HAP-1 (cell line): ENCODE data around the gene CACNA1C.
"Not testable (repeated sequence)": the region's sequence is repeated elsewhere in the genome, so short reads cannot be mapped to it uniquely, and the experiment has no call there.

Experiments
- DNase-seq, 2 experiments: peaks; one replicate each; pipeline ENCODE4 v3.0.0-alpha.2; 2016 to 2020; ENCODE audit warnings: low spot score in 2 of 2
- H3K27me3 ChIP-seq: fragments of 250-450 bp; sonication (Bioruptor Pico); 2 replicates; pipeline ENCODE4 v1.5.1; 2020; ENCODE audit warnings: low read depth, mild to moderate bottlenecking, moderate library complexity
- H3K36me3 ChIP-seq: fragments of 250-450 bp; sonication (Bioruptor Pico); replicated peaks from 2 replicates; pipeline ENCODE4 v1.5.1; 2020; ENCODE audit warnings: mild to moderate bottlenecking
- H3K4me1 ChIP-seq: fragments of 250-450 bp; sonication (Bioruptor Pico); 2 replicates; pipeline ENCODE4 v1.5.1; 2020; ENCODE audit warnings: mild to moderate bottlenecking
- H3K4me3 ChIP-seq: fragments of 250-450 bp; sonication (Bioruptor Pico); 2 replicates; pipeline ENCODE4 v1.5.1; 2020; ENCODE audit warnings: mild to moderate bottlenecking, moderate library complexity
- H3K9me3 ChIP-seq: fragments of 250-450 bp; sonication (Bioruptor Pico); 2 replicates; pipeline ENCODE4 v1.5.1; 2020; ENCODE audit warnings: mild to moderate bottlenecking, moderate library complexity
- in situ Hi-C: fragments of 300-500 bp; cut with MboI; formaldehyde crosslinking; loops from 3 replicates; pipeline ENCODE4 v1.14.3; 2020; ENCODE audit warnings: low sequenced_read_pairs, inconsistent platforms, mixed read lengths

The CACNA1C gene

DNA sequence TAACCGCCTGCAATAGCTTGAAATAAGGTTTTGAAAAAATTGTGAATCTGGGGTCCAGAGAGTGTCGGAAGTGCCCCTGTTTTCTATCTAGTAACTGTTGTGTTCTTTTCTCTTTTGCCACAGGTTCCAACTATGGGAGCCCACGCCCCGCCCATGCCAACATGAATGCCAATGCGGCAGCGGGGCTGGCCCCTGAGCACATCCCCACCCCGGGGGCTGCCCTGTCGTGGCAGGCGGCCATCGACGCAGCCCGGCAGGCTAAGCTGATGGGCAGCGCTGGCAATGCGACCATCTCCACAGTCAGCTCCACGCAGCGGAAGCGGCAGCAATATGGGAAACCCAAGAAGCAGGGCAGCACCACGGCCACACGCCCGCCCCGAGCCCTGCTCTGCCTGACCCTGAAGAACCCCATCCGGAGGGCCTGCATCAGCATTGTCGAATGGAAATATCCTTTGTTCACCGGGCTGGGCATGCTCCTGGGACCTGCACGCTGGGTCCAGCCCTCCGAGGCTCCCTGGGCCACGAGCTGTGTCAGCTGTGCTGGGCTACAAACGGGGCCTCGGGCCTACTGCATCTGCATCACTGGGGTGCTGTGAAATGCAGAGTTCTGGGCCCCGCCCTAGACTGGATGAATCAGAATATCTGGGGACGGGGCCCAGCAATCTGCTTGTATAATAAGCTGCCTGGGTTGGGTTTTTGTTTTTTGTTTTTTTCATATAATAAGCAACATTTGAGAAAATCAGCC, 62.5 kb downstream of the CACNA1C start:
- in situ Hi-C loops: no loop called here
- H3K27me3 ChIP-seq: no peaks in the 10 kb centered on the region; the same call in 1 of the 2 replicates
- no peak for DNase-seq
- no peaks in the 10 kb centered on the region for H3K36me3 ChIP-seq
- no peak overlapping the region for H3K4me3 ChIP-seq
- no peaks in the 10 kb centered on the region for H3K4me1 ChIP-seq
- no peaks in the 10 kb centered on the region for H3K9me3 ChIP-seq

GRCh38 chr12:2117541-2117940, 64.8 kb downstream of the CACNA1C start:
- no peaks in the 10 kb centered on the region for H3K4me1 ChIP-seq
- in situ Hi-C loops: no loop called here
- H3K27me3 ChIP-seq: peaks cover 4% of the 10 kb centered on the region; the same call in 1 of the 2 replicates
- no peak for DNase-seq
- no peaks in the 10 kb centered on the region for H3K36me3 ChIP-seq
- H3K4me3 ChIP-seq: no peak overlapping the region
- H3K9me3 ChIP-seq: no peaks in the 10 kb centered on the region

DNA sequence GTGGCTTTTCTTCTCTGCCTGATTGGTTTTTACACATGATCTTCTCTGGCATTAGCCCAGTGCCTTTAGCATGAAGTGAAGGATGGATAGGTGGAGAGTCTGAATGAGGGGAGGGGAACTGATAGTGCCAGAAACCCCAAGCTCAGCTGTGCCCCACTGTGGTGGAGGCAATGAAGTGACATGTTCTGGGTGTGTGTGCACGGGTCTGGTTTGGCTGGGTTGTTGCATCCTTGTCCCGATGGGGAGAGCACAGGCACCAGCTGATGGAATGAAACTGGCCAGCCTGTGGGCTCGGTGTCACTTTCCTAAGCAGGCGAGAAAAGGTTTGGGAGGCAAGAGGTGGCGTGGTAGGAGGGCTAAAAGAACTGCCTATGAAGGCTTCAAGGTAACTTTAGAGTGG, 65.3 kb downstream of the CACNA1C start:
- no peak for DNase-seq
- Histone ChIP-seq H3K36me3 (no peaks in the 10 kb centered on the region), H3K9me3 (no peaks in the 10 kb centered on the region), H3K4me3 (no peak overlapping the region), H3K27me3 (peaks cover 4% of the 10 kb centered on the region; the same call in 1 of the 2 replicates), H3K4me1 (no peaks in the 10 kb centered on the region)
- in situ Hi-C loops: no loop called here

GRCh38 chr12:2118481-2119255, 65.9 kb downstream of the CACNA1C start:
- peaks cover 4% of the 10 kb centered on the region; the same call in 1 of the 2 replicates for H3K27me3 ChIP-seq
- no peaks in the 10 kb centered on the region for H3K9me3 ChIP-seq
- DNase-seq: no peak
- no peaks in the 10 kb centered on the region for H3K36me3 ChIP-seq
- H3K4me1 ChIP-seq: no peaks in the 10 kb centered on the region
- in situ Hi-C loops: no loop called here
- H3K4me3 ChIP-seq: no peak overlapping the region

DNA sequence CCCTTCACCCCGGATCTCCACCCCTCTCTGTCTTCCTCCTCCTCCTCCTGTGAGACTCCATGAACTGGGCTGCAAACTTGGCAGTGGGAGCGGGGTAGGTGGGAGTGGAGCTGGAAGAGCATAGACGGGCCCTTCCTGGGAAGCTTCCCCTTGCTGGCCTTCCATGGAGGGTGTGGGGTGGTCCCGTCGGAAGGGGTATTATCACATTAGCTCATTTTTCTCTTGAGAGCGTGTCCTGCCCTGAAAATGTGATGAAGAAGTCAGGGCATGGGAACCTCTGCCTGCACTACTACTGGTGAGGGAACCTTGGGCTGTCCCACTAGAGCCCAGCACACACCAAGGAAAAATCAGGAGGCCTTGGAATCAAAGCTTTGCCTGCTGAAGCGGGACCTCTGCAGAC, 66.5 kb downstream of the CACNA1C start:
- Histone ChIP-seq H3K4me1 (no peaks in the 10 kb centered on the region), H3K27me3 (peaks cover 4% of the 10 kb centered on the region; the same call in 1 of the 2 replicates), H3K36me3 (no peaks in the 10 kb centered on the region), H3K9me3 (no peaks in the 10 kb centered on the region), H3K4me3 (no peak overlapping the region)
- in situ Hi-C loops: no loop called here
- no peak for DNase-seq

GRCh38 chr12:2120982-2121758, 68.4 kb downstream of the CACNA1C start:
- Histone ChIP-seq H3K9me3 (no peaks in the 10 kb centered on the region), H3K36me3 (no peaks in the 10 kb centered on the region), H3K27me3 (peaks cover 4% of the 10 kb centered on the region; the same call in 1 of the 2 replicates), H3K4me1 (no peaks in the 10 kb centered on the region), H3K4me3 (no peak overlapping the region)
- DNase-seq: no peak
- in situ Hi-C loops: no loop called here

GRCh38 chr12:2124466-2125023, 71.8 kb downstream of the CACNA1C start:
- H3K4me3 ChIP-seq: no peak overlapping the region
- H3K9me3 ChIP-seq: no peaks in the 10 kb centered on the region
- H3K4me1 ChIP-seq: no peaks in the 10 kb centered on the region
- in situ Hi-C loops: no loop called here
- H3K36me3 ChIP-seq: no peaks in the 10 kb centered on the region
- DNase-seq: no peak
- H3K27me3 ChIP-seq: peaks cover 7% of the 10 kb centered on the region; the same call in 1 of the 2 replicates

GRCh38 chr12:2125651-2126522, 73.1 kb downstream of the CACNA1C start:
- in situ Hi-C loops: no loop called here
- H3K36me3 ChIP-seq: no peaks in the 10 kb centered on the region
- no peaks in the 10 kb centered on the region for H3K9me3 ChIP-seq
- no peak for DNase-seq
- H3K4me1 ChIP-seq: no peaks in the 10 kb centered on the region
- no peak overlapping the region for H3K4me3 ChIP-seq
- peaks cover 3% of the 10 kb centered on the region; the same call in 1 of the 2 replicates for H3K27me3 ChIP-seq

DNA sequence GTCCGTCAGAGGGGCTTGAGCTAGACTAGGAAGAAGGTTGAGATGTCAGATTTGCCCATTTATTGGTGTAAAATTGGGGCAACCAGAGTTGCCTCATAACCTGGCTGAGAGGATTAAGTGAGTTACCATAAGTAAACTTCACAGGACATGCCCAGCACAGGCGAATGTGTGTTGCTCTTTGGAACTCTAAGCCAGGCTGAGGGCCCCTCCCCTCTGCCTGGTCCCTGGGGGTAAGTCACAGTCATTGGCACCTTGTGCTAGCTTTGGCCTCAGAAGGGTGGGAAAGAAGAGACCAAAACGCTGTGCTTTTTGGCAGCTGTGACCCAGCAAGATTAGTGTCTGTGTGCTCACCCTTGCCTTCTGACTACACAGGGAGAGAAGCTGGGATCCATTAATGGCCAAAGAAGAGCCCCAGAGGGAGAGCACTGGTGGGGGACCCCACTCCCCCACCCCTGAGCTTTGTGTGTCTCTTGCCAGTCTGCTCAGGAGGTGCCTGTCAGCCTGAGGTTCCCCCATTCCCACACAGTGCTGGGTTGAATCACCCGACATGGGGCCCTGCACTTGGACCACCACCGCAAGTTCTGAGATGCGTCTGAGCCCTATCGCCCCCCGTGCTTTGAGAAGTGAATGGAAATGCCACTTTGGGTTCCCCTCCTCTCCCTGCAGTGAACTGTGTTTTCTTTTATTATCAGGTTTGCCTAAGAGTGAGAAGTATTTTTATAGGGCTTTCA, 74.1 kb downstream of the CACNA1C start:
- in situ Hi-C loops: no loop called here
- Histone ChIP-seq H3K36me3 (no peaks in the 10 kb centered on the region), H3K4me3 (no peak overlapping the region), H3K4me1 (no peaks in the 10 kb centered on the region), H3K9me3 (no peaks in the 10 kb centered on the region), H3K27me3 (peaks cover 3% of the 10 kb centered on the region; the same call in 1 of the 2 replicates)
- DNase-seq: no peak

- Histone ChIP-seq H3K4me1 (no peaks in the 10 kb centered on the region), H3K9me3 (no peaks in the 10 kb centered on the region), H3K27me3 (peaks cover 3% of the 10 kb centered on the region; the same call in 1 of the 2 replicates), H3K4me3 (no peak overlapping the region), H3K36me3 (no peaks in the 10 kb centered on the region)
- no peak for DNase-seq
- in situ Hi-C loops: no loop called here
Measured at GRCh38 chr12:2129076-2129475, 76.3 kb downstream of the CACNA1C start.

GRCh38 chr12:2135661-2136418, 83.1 kb downstream of the CACNA1C start:
- in situ Hi-C loops, H3K4me3 ChIP-seq, H3K36me3 ChIP-seq, H3K4me1 ChIP-seq, DNase-seq, H3K27me3 ChIP-seq, H3K9me3 ChIP-seq: not testable (repeated sequence)

- no peaks in the 10 kb centered on the region for H3K4me1 ChIP-seq
- no peak overlapping the region for H3K4me3 ChIP-seq
- in situ Hi-C loops: no loop called here
- H3K9me3 ChIP-seq: no peaks in the 10 kb centered on the region
- no peak for DNase-seq
- no peaks in the 10 kb centered on the region for H3K36me3 ChIP-seq
- no peaks in the 10 kb centered on the region for H3K27me3 ChIP-seq
Measured at GRCh38 chr12:2136901-2137300, 84.1 kb downstream of the CACNA1C start.
